Chondrocyte (in vitro differentiated cells): Measurements from ENCODE around the gene IL12A. TPM values are rescaled to one million over a fixed set of nuclear protein-coding genes. Genes with fewer than 3 reads are reported as not detected.

Experiments used
- DNase-seq: peaks from one replicate; pipeline ENCODE4 v3.0.0; 2021; ENCODE audit warnings: mixed read lengths, low spot score
- H3K27ac Mint-ChIP-seq: one replicate; pipeline ENCODE4 v1.8.0; 2021; ENCODE audit warnings: mild to moderate bottlenecking, moderate library complexity, mixed read lengths; ENCODE audit not compliant: unreplicated experiment
- H3K27me3 Mint-ChIP-seq: 2 replicates; pipeline ENCODE4 v1.8.0; 2021; ENCODE audit warnings: low read depth, mixed read lengths
- H3K36me3 Mint-ChIP-seq: 2 replicates; pipeline ENCODE4 v1.8.0; 2021; ENCODE audit warnings: low read depth, mixed read lengths
- H3K4me1 Mint-ChIP-seq: 2 replicates; pipeline ENCODE4 v1.8.0; 2021; ENCODE audit warnings: low read depth, mild to moderate bottlenecking, mixed read lengths
- H3K4me3 Mint-ChIP-seq: one replicate; pipeline ENCODE4 v1.8.0; 2021; ENCODE audit warnings: mild to moderate bottlenecking, moderate library complexity, mixed read lengths; ENCODE audit not compliant: unreplicated experiment
- H3K9me3 Mint-ChIP-seq: 2 replicates; pipeline ENCODE4 v1.8.0; 2021; ENCODE audit warnings: low read depth, mixed read lengths
- total RNA-seq: library from RNA; stranded (reverse); gene quantifications from 3 replicates; pipeline ENCODE4 v1.2.1, GENCODE V29; 2021
- TF ChIP-seq, protein P1 (sequence below): fragments of 200-600 bp; sonication (generic); IDR thresholded peaks from 2 replicates; pipeline ENCODE4 v1.5.0; 2021; ENCODE audit warnings: antibody characterized with exemption, mild to moderate bottlenecking, moderate library complexity

The IL12A gene
- total RNA-seq, 1 donor from 2014 or later, result 1.9 TPM

DNA sequence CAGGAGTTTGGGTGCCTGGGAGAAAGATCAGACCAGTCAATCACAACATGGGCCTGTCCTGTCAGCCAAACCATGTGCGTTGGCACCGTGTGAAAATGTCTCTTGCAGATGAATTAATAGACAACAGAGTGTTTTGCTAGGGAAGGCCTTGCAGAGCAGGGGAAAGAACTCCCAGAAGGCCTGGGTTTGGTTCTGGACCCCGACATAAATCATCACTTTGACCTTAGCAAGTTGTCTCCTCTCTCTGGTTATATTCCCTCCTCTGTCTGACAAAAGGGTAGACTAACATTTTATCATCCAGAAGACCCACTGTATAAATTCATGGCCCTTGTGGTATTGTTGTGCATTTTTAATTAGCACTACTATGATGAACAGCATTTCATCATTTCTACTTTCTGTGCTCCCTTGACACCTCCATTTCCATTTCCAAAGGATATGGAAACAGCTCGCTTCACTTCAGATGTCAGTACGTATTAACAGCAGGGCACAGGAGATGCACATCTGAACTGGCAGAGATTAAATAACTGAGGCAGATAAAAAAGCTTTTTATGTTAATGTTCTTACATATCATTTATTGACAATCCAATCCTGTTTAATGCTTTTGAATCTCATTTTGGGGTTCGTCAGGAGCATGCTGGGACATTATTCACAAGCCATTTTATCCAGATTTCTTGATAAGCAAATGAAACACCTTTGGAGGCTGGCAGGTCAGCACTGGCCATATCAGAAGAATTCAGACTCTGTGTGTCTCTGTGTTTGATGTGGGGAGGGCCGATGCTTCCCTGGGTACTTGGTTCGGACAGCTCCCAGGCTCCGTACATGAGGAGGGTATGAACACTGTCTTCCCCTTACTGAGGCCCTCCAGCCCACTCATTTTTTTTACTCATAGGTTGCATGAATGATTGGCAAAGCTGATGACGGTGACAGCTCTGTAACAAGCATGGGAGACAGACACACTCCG lies 28.2 kb upstream of the IL12A start:
- H3K27me3 Mint-ChIP-seq, result no peaks in the 10 kb centered on the region
- no peaks in the 10 kb centered on the region for H3K36me3 Mint-ChIP-seq
- no peak overlapping the region for H3K27ac Mint-ChIP-seq
- DNase-seq, result no peak
- H3K4me3 Mint-ChIP-seq, result no peak overlapping the region
- TF ChIP-seq, protein P1, sequence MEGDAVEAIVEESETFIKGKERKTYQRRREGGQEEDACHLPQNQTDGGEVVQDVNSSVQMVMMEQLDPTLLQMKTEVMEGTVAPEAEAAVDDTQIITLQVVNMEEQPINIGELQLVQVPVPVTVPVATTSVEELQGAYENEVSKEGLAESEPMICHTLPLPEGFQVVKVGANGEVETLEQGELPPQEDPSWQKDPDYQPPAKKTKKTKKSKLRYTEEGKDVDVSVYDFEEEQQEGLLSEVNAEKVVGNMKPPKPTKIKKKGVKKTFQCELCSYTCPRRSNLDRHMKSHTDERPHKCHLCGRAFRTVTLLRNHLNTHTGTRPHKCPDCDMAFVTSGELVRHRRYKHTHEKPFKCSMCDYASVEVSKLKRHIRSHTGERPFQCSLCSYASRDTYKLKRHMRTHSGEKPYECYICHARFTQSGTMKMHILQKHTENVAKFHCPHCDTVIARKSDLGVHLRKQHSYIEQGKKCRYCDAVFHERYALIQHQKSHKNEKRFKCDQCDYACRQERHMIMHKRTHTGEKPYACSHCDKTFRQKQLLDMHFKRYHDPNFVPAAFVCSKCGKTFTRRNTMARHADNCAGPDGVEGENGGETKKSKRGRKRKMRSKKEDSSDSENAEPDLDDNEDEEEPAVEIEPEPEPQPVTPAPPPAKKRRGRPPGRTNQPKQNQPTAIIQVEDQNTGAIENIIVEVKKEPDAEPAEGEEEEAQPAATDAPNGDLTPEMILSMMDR, result no peak
- H3K9me3 Mint-ChIP-seq, result peaks cover 5% of the 10 kb centered on the region
- peaks cover 21% of the 10 kb centered on the region for H3K4me1 Mint-ChIP-seq

DNA sequence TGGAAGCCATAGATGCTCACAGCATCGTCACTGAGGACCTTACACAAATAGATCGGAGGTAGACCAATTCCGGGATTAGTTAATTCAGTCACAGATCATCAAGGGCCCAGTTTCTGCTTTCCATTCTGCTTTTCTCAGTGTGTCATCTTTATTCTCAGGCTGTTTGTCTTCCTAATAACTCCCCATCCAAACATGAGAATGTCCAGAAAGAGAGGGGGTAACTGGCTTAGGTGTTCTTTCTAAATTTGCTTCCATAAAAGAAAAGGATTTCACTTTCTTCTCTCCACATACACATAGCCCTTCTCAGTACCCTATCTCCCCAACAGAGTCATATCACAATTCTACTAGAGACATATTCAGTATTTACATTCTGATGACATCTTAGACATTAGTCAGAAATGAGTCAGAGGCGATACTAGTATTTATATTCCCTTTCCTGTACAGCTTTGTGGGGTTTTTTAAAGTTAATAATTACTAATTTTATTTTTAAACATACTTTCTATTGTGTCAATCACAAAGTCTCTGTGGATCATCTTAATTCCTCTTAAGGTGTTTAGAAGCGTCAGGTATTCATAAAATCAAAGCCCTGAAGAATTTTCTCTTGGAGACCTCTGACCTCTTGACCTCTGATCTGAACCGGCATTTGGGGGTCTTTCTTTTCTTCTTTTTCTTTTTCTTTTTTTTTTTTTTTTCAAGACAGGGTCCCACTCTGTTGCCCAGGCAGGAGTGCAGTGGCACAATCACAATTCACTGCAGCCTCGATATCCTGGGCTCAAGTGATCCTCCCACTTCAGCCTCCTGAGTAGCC lies 24.3 kb upstream of the IL12A start:
- no peaks in the 10 kb centered on the region for H3K27me3 Mint-ChIP-seq
- peak overlapping the region; percentile 81 for H3K27ac Mint-ChIP-seq

DNA sequence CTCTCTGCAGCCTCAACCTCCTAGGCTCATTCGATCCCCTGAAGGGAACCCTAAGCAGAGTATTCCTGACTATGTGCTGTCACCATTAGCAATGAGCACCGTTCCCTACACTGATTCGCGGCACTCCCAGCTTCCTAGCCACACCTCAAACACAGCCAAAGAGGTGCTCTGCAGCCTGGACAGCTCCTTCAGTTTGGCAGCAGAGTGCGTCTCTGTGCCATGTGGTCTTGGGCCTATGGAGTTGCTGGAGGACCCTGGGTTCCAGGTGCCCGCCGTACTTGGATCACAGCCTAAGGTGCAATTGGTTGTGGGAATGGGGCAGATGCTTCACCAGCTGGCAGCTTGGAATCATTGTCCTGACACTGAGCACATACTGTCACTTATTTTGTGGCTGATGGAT lies 17.3 kb upstream of the IL12A start:
- no peaks in the 10 kb centered on the region for H3K4me1 Mint-ChIP-seq
- H3K36me3 Mint-ChIP-seq, result no peaks in the 10 kb centered on the region
- DNase-seq, result no peak
- no peaks in the 10 kb centered on the region for H3K9me3 Mint-ChIP-seq
- TF ChIP-seq, protein P1, result no peak
- no peaks in the 10 kb centered on the region for H3K27me3 Mint-ChIP-seq
- H3K27ac Mint-ChIP-seq, result no peak overlapping the region
- H3K4me3 Mint-ChIP-seq, result no peak overlapping the region

More for the DNA sequence above, 24.3 kb upstream of the IL12A start:
- Mint-ChIP-seq H3K4me3 (no peak overlapping the region), H3K9me3 (no peaks in the 10 kb centered on the region), H3K4me1 (peaks cover 21% of the 10 kb centered on the region), H3K36me3 (no peaks in the 10 kb centered on the region)
- TF ChIP-seq, protein P1, result no peak
- no peak for DNase-seq

DNA sequence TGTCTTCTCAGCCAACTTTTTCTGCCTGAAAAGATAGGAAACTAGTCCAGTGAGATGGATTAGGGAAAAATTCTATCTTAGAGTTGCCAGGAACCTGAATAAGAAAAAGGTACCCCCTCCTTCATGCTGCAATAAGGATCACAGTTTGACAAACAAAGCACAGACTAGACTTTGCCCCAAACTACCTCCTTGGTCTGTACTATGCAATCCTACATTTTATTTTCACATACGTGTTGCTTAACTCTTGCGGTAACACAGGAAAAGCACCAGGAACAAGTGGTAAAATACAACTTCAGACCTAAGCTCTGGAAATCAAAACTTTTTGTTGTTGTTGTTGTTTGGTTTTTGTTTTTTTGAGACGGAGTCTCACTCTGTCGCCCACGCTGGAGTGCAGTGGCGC lies 11.3 kb upstream of the IL12A start:
- no peak overlapping the region for H3K4me3 Mint-ChIP-seq
- TF ChIP-seq, protein P1, result no peak

DNA sequence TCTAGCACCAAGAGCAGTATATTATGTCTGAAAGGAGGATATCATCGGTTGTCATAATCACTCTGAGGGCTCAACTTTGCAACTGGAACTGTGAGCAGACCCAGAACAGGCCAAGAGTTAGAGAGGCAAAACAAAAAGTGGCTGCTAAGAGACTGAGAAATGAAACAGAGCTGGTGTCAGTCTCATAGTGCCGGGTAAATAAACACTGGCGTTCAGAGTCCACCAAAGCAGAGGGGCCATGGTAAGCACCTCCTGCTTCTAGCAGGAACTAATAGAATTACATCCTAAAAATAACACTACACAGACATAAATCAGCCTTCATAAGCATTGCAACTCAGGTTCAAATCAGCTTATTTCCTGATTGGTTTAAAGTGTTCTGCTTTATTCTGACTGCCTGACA lies 10.3 kb upstream of the IL12A start:
- Mint-ChIP-seq H3K27ac (no peak overlapping the region), H3K27me3 (no peaks in the 10 kb centered on the region), H3K4me1 (no peaks in the 10 kb centered on the region), H3K4me3 (no peak overlapping the region), H3K36me3 (no peaks in the 10 kb centered on the region), H3K9me3 (peaks cover 5% of the 10 kb centered on the region)
- no peak for DNase-seq
- TF ChIP-seq, protein P1, result no peak

More for the DNA sequence above, 11.3 kb upstream of the IL12A start:
- no peak for DNase-seq
- Mint-ChIP-seq H3K27me3 (no peaks in the 10 kb centered on the region), H3K27ac (no peak overlapping the region), H3K4me1 (no peaks in the 10 kb centered on the region), H3K36me3 (no peaks in the 10 kb centered on the region), H3K9me3 (peaks cover 5% of the 10 kb centered on the region)
